Stimulated activated CD8-positive, alpha-beta memory T cell treated with anti-CD3 and anti-CD28 coated beads, Interleukin-15, amount 100 ng/mL, for 4 hours (primary cell): Measurements from ENCODE around the gene LIN7B.
"Not testable (repeated sequence)": the region's sequence is repeated elsewhere in the genome, so short reads cannot be mapped to it uniquely, and the experiment has no call there.

Experiments used
- DNase-seq, 2 donors: peaks; one replicate each; pipeline ENCODE4 v3.0.0-alpha.2; 2020; ENCODE audit warnings: low read depth in 2 of 2

The LIN7B gene

GRCh38 chr19:49142866-49143335, 28.7 kb downstream of the LIN7B start:
- DNase-seq = no peak

DNA sequence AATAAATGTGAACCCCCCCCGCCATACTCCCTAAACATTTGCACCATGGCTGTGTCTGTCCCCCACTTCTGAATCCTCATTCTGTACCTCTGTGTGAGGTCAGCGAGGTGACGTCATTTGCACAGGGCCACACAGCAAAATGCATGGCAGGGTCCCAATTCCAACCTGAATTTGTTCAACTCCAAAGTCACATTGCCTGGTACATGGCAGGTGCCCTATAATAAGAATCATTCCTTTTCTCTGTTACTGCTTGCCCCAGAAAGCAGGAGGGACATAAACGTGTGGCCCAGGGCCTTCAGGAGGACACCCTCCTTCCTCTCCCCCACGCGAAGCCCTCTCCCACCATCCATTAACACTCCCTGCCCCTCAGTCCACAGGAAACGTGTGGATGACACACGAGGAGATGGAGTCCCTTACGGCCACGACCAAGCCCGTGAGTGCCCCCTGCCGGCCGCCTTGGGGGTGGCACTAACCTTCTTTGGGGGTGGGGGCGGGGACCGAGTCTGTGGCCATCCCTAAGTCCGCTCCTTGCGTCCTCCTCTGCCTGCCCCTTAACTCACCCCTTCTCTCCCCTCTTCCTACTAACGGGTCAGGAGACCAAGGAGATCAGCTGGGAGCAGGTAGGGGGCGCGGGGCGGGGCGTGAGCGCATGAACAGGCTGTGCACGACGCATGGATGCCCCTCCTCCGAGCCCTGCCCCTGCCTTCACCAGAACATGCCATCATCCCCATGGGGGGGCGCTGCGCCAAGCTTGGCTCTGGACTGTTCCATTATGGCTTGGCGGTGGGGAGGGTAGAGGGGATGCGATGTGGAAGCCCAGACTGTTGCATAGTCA, 31.6 kb downstream of the LIN7B start:
- peak; percentile 38 to 49 for DNase-seq

DNA sequence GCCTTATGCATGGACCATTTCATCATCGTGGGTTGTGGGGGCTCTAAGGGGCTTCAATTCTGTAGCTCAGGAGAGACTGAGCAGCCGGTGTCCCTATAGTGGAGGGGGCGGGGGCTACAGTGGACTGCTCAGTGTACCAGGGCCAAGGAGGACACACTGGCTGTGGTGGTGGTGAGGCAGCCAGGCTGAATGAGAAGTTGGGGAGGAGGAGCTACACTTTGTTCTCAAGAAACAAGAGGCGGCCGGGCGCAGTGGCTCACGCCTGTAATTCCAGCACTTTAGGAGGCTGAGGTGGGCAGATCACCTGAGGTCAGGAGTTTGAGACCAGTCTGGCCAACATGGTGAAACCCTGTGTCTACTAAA, 32.2 kb downstream of the LIN7B start:
- not testable (repeated sequence) for DNase-seq

DNA sequence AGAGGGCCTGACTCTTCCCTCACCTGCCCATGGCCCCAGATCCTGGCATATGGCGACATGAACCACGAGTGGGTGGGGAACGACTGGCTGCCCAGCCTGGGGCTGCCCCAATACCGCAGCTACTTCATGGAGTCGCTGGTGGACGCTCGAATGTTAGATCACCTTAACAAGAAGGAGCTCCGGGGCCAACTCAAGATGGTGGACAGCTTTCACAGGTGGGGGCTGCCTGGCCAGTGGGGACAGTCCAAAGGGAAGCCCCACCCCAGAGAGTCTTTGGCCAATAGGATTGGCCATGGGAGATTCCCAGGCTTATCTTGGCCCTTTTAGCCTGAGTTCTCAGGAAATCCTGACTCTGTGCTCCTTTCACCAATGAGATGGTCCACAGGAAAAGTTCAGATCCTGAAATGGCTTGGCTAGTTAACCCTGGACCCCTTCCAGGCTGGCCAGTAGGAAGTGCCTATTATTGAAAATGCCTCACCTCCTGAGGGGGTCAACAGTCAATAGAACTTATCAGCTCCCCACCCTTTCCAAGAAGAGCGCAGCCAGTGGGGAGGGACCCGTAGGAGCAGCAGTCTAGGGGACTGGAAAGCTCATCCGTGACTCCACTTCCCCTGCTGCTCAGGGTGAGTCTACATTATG, 34.0 kb downstream of the LIN7B start:
- DNase-seq = no peak

- DNase-seq = peak; percentile 48 to 60
These were observed 34.8 kb downstream of the LIN7B start for GRCh38 chr19:49148784-49149651.

DNA sequence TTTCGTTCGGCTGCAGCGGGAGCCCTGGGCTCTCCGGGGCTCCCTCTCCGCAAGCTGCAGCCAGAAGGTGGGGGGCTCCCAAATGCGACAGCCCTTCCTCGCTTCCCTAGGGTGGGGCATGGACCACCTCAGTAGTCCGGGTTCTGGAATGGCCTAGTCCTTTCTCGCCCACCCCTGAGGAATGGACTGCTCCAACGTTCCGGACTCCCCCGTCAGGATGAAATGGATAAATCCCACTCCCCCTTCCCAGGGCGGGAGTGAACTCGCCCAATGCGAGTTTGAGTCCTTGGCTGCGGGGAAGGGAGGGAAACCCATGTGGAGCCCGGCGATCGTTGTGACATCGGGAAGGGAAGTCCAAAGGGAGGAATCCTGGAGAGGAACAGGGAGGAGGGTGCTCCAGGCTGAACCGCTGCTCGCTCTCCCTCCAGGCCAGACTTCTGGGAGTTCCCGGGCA, 35.5 kb downstream of the LIN7B start:
- DNase-seq = no peak

GRCh38 chr19:49150106-49150943, 36.2 kb downstream of the LIN7B start:
- no peak for DNase-seq

DNA sequence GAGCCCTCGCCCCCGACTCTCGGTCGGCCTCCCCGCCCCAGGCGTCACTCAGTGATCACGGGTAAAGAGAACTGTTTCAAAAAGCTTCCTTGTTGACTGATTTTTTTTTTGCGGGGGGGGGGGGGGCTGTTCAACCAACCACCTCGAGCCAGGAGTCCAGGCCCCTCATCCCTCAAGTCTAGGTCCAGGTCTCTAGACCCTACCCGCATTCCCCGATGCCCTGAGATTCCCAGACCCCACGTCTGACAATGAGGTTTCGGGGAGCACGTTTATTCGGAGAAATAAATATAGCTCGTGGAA, 36.7 kb downstream of the LIN7B start:
- no peak for DNase-seq

DNA sequence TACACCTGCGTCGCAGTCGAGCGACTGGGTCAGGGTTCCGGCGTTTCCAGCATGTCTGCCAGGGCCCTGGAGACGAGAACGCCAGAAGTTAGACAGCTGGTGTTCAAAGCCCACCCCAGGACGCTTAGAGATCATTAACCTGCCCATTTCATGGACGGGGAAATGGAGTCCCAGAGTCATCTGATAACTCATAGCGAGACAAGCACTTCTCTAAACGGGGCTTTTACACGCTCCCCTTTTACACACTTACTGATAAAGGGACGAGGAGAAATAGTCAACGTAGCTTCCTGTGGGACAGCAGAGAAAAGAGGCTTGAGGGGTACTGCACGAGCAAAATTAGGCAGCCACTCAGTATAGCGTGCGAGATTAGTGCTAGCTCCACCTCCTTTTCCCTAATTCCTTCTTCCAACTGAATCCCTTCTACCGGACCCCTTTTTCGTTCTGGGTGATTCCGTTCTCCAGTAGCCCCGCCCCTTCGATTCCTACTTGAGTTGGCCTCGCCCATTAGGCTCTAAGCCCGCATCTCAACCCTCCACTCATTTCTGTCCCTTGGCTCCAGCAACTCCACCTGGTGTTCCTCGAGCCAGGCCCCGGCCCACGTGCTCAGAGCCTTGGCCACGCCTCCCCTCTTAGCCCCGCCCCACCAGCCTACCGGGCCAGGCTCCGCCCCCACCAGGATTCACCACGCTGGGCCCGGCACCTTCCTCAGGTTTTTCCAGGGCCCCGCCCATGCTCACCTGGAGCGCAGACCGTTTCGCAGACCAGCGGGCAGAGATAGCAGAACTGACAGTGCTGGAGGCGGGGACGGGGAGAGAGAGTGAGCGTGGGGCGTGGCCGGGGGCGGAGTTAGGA, 37.3 kb downstream of the LIN7B start:
- no peak for DNase-seq

DNA sequence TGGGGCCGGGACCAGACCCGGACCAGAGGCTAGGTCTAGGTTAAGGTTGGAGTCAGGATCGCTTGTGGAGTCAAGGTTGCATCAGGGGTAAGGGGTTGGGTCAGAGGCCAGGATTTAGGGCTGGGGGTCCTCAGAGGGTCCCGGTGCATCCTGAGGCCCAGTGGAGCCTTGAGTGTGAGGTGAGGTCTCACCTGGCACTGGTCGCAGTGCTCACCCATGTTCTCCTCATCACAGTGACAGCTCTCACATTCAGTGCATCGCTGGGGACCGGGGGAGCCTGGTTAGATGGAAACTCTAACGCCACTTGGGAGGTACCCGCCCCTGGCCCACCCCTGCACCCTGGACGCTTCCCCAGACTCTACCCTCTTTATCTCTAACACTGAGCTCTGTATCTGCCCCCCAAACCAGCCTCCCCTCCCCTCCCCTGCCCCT, 38.0 kb downstream of the LIN7B start:
- no peak for DNase-seq

DNA sequence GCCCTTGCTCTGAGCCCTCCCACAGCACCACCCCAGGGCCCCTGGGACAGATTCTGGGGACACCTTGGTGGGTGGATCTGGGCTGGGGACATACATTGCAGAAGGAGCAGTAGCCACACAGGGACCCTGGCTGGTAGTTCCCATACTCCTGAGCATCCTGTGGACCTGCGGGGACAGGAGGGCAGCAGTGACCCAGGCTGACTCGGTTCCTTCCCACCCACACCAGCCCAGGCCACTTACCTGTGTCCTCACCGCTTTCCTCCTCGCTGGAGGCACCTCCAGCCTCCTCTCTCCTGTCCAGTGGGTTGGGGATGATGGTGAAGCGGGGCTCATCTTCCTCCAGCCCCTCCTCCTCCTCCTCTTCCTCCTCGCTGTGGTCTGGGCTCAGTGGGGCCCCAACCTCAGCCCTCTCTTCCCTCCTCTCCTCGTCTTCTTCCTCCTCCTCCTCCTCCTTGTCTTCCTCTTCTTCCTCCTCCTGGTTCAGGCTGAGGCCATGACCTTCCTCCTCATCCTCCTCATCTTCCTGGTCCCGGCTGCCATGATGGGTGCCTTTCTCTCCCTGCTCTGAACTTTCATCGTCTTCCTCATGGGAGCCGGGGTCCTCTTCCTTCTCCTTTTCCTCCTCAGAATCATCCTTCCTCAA, 39.1 kb downstream of the LIN7B start:
- DNase-seq = no peak

GRCh38 chr19:49154279-49154678, 40.1 kb downstream of the LIN7B start:
- no peak for DNase-seq

DNA sequence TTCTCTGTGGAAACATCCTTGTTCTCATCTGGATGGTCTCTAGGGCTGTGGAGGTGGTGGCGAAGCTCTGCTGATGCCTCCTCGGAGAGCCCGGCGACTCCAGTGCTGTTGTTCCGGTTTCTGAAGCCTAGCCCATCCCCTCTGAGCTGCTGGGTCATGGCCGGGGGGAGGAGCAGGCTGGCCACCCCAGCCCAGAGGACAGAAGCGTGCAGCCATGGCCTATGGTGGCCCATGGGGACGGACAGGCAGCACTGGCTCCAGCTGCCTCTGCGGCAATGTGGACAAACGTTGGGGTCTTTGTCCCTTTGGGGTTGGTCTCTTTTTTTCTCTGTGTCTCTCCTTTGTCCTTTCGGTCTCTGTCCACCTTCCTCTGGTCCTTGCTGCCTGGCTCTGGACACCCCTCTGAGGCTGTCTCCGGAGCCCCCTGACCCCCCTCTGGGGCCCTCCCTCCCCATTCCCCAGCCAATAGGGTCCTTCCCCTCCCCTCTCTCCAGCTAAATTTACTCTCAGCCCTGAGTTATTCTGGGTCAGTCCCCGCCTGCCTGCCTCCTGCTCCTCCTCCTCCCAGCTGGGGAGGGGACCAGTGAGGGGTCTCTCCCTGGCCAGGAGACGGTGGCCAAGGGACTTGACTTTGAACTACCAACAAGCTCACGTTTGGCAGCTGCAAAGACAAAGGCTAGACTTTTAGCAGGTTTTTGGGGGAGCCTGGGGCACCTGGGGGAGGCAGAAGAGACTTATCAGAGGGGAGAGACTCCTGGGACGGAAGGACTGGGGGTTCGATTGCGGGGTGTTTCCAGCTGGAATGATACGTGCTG, 41.0 kb downstream of the LIN7B start, which contains the start of gene HRC:
HRC (minus strand) TSS at position 392 of the 815 bp plus-strand sequence; CDS start at position 233, 159 bp downstream.
- DNase-seq = no peak

GRCh38 chr19:49155820-49156346, 41.7 kb downstream of the LIN7B start:
- no peak for DNase-seq

DNA sequence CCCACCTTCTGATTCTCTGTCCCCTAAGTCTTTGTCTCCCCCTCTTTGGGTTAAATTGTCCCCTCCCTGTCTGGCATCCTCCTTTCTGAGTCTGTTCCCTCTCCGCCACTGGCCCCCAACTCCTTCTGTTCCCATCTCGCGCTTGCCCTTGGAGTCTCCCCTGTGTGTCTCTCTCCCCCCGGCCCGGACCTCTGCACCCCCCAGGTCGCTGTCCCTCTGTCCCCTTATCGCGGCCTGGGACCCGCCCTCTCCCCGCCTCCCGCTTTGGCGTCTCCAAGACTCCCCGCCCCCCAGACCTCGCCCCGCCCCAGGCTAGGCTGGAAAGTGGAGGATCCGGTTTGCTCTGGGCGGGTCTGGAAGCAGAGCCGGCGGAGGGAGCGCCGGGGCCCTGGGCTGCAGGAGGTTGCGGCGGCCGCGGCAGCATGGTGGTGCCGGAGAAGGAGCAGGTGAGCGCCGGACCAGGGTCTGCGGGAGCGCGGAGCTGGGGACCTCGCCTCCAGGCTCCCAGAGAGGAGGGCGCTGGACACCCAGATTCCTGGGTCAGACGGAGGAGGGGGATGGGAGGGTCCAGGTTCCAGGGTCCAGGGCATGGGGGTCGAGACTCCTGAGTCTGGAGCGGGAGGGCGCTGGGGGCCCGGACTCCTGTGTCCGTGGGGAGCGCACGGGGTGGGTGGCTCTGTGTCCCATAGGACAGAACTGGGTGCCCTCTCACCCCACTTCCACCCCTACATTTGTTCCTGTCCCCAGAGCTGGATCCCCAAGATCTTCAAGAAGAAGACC, 43.5 kb downstream of the LIN7B start, which contains the start of gene TRPM4:
TRPM4 (plus strand) TSS at position 348 of the 780 bp plus-strand sequence; CDS start at position 423, 75 bp downstream.
- DNase-seq = no peak

DNA sequence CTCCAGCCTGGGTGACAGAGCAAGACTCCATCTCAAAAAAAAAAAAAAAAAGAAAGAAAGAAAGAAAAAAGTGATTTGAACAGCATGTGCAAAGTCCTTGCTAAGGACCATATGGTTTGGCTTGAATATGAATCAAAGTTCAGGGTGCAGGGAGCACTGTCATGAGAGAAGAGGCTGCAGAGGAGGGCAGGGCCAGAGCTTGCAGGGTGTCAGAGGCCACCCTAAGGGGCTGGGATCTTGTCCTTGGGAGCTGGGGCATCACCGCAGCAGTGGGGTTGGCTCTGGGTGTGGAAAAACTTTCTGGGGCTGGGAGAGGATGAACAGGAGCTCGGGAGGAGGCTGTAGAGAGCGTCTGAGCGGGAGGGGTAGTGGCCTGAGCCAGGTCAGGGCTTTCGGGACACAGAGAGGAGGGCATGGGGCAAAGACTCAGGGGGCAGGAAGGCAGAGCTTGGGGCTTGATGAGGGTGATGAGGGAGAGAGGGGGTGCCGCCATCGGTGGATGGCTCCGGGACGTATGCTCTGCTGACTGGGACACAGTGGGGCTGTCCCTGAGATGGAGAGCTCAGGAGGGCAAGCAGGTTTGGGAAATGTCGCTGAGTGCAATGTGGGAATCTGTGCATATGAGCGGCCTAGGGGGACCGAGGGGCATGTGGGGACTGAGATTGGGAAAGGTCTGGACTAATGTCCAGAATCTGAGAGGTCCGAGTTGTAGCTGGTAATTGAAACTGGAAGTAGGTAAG, 46.5 kb downstream of the LIN7B start:
- DNase-seq = no peak

DNA sequence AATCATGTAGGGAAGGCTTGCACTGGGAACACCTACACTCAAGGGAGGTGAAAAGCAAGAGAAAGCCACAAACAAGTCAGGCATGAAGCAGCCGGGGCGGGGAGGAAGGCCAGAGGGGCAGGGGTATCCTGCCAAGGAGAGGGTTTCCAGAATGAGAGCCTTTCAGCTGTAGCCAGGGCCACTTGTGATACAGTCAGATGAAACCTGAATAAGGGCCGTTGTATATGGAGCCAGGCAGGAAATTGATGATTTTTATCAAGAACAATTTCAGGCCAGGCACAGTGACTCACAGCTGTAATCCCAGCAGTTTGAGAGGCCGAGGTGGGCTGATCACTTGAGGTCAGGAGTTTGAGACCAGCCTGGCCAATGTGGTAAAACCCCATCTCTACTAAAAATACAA, 47.8 kb downstream of the LIN7B start:
- no peak for DNase-seq
